Activated B cell treated with CpG ODN at 0.5 μM for 24 hours (primary cell): ENCODE data around the gene HPSE2. TPM values are rescaled to one million over a fixed set of nuclear protein-coding genes. Genes with fewer than 3 reads are reported as not detected.

ENCODE experiments used
- ATAC-seq: fragments of 200-7000 bp; cut with Tn5 transposase; one replicate; pipeline ENCODE4 v1.10.0; 2021; ENCODE audit warnings: low read depth, mild to moderate bottlenecking, moderate library complexity
- CTCF ChIA-PET: fragments of 350-600 bp; sonication (Branson Sonifier 250); formaldehyde crosslinking; loops from one replicate; lab custom pipeline; 2021; ENCODE audit warnings: antibody characterized with exemption; lab: Charles Lee
- POLR2A ChIA-PET: fragments of 350-600 bp; sonication (Branson Sonifier 250); formaldehyde crosslinking; loops from one replicate; lab custom pipeline; 2021; ENCODE audit warnings: antibody characterized with exemption; lab: Charles Lee
- DNase-seq: peaks from one replicate; pipeline ENCODE4 v3.0.0; 2022
- H3K27ac Mint-ChIP-seq: one replicate; pipeline ENCODE4 v1.8.0; 2020; ENCODE audit warnings: mixed read lengths
- H3K27me3 Mint-ChIP-seq: one replicate; pipeline ENCODE4 v1.8.0; 2021; ENCODE audit warnings: mixed read lengths
- H3K36me3 Mint-ChIP-seq: one replicate; pipeline ENCODE4 v1.8.0; 2021; ENCODE audit warnings: low read depth, mixed read lengths
- H3K4me1 Mint-ChIP-seq: one replicate; pipeline ENCODE4 v1.8.0; 2021; ENCODE audit warnings: mixed read lengths
- H3K4me3 Mint-ChIP-seq: one replicate; pipeline ENCODE4 v1.8.0; 2020; ENCODE audit warnings: mild to moderate bottlenecking, mixed read lengths
- H3K9me3 Mint-ChIP-seq: one replicate; pipeline ENCODE4 v1.8.0; 2020; ENCODE audit warnings: mixed read lengths
- intact Hi-C: fragments of 100-400 bp; cut with micrococcal nuclease; formaldehyde crosslinking; loops from one replicate; pipeline ENCODE4 v1.15.1; 2024
- total RNA-seq: library from RNA; stranded (reverse); gene quantifications from 2 replicates; pipeline ENCODE4 v1.2.3, GENCODE V29; 2022
- TF ChIP-seq, protein P1 (sequence below): fragments of 200-600 bp; IDR thresholded peaks from one replicate; pipeline ENCODE4 v1.8.0; 2022; ENCODE audit warnings: antibody characterized with exemption, mild to moderate bottlenecking

HPSE2 gene
- total RNA-seq, 1 donor from 2014 or later = not detected

DNA sequence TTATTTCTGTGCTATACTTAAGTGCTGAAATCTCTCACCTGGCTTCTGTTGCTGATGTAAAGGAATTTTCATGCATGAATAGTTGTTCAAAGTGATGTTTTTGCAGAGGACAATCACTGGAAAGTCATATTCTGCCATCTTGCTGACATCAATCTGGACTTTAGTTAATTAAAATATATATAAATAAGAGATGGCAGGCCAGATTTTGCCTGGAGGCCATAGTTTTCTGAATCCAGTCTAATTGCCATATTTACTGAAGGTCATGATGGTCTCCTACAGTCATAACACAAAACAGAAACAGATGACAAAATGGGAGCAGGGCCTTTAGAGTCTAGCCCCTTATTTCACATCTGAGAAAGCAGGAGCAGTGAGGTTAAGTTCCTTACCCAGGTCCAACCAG, 228.2 kb downstream of the HPSE2 start:
- Mint-ChIP-seq H3K36me3 (peaks cover 2% of the 10 kb centered on the region), H3K27me3 (peaks cover 5% of the 10 kb centered on the region), H3K4me3 (no peak overlapping the region), H3K4me1 (no peaks in the 10 kb centered on the region), H3K9me3 (peaks cover 23% of the 10 kb centered on the region), H3K27ac (no peak overlapping the region)
- ChIA-PET CTCF (no interaction called here), POLR2A (no interaction called here)
- intact Hi-C loops = no loop called here
- DNase-seq (no peak), ATAC-seq (no peak)
- TF ChIP-seq, protein P1, sequence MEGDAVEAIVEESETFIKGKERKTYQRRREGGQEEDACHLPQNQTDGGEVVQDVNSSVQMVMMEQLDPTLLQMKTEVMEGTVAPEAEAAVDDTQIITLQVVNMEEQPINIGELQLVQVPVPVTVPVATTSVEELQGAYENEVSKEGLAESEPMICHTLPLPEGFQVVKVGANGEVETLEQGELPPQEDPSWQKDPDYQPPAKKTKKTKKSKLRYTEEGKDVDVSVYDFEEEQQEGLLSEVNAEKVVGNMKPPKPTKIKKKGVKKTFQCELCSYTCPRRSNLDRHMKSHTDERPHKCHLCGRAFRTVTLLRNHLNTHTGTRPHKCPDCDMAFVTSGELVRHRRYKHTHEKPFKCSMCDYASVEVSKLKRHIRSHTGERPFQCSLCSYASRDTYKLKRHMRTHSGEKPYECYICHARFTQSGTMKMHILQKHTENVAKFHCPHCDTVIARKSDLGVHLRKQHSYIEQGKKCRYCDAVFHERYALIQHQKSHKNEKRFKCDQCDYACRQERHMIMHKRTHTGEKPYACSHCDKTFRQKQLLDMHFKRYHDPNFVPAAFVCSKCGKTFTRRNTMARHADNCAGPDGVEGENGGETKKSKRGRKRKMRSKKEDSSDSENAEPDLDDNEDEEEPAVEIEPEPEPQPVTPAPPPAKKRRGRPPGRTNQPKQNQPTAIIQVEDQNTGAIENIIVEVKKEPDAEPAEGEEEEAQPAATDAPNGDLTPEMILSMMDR = no peak

DNA sequence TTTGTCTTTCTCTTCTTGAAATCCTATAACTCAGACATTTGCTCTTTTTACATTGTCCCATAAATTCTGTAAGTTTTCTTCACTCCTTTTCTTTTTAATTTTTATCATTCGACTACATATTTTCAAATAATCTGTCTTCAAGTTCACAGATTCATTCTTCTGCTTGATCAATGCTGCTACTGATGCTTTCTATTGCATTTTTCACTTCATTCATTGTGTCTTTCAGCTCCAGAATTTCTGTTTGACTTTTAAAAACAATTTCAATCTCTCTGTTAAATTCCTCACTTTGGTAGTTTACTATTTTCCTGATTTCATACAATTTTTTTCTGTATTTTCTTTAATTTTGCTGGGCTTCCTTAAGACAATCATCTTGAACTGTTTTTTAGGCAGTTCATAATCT, 230.4 kb downstream of the HPSE2 start:
- DNase-seq (no peak), ATAC-seq (no peak)
- TF ChIP-seq, protein P1 = no peak
- CTCF ChIA-PET = no interaction called here
- peaks cover 23% of the 10 kb centered on the region for H3K9me3 Mint-ChIP-seq
- H3K36me3 Mint-ChIP-seq = peaks cover 2% of the 10 kb centered on the region
- no peak overlapping the region for H3K4me3 Mint-ChIP-seq
- POLR2A ChIA-PET = no interaction called here
- H3K4me1 Mint-ChIP-seq = no peaks in the 10 kb centered on the region
- H3K27ac Mint-ChIP-seq = no peak overlapping the region
- intact Hi-C loops = no loop called here
- peaks cover 5% of the 10 kb centered on the region for H3K27me3 Mint-ChIP-seq

- peaks cover 2% of the 10 kb centered on the region for H3K36me3 Mint-ChIP-seq
- DNase-seq (no peak), ATAC-seq (no peak)
- ChIA-PET CTCF (no interaction called here), POLR2A (no interaction called here)
- no peak overlapping the region for H3K27ac Mint-ChIP-seq
- TF ChIP-seq, protein P1 = no peak
- intact Hi-C loops = no loop called here
- H3K4me3 Mint-ChIP-seq = no peak overlapping the region
- H3K9me3 Mint-ChIP-seq = peaks cover 23% of the 10 kb centered on the region
- peaks cover 5% of the 10 kb centered on the region for H3K27me3 Mint-ChIP-seq
- no peaks in the 10 kb centered on the region for H3K4me1 Mint-ChIP-seq
These were observed 230.9 kb downstream of the HPSE2 start for GRCh38 chr10:99004738-99005137.

GRCh38 chr10:99002392-99002791, 233.3 kb downstream of the HPSE2 start:
- Mint-ChIP-seq H3K9me3 (peaks cover 23% of the 10 kb centered on the region), H3K4me1 (no peaks in the 10 kb centered on the region), H3K4me3 (no peak overlapping the region), H3K27ac (no peak overlapping the region), H3K27me3 (no peaks in the 10 kb centered on the region), H3K36me3 (peaks cover 2% of the 10 kb centered on the region)
- CTCF ChIA-PET = no interaction called here
- no peak for ATAC-seq
- no peak for DNase-seq
- POLR2A ChIA-PET = no interaction called here
- intact Hi-C loops = no loop called here
- TF ChIP-seq, protein P1 = no peak

DNA sequence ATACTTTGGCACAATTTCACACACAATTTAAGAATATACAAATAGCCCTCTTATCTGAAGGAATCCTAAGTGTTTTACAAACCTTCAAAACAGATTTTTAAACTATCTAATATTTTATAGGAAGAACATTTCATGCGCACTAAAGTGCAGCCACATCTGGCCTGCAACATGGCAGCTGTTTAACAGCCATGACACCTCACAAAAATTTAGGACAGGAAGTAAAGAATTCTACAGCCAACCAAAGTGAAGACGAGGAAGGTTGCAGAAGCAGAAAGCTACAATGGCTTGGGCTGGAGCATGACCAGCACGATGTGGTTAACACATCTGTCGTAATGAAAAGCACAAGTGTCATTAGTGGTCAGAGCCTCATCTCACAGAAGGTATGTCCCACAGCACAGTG, 238.1 kb downstream of the HPSE2 start:
- Mint-ChIP-seq H3K9me3 (no peaks in the 10 kb centered on the region), H3K27me3 (no peaks in the 10 kb centered on the region), H3K4me1 (no peaks in the 10 kb centered on the region), H3K36me3 (no peaks in the 10 kb centered on the region), H3K4me3 (no peak overlapping the region), H3K27ac (no peak overlapping the region)
- ChIA-PET CTCF (no interaction called here), POLR2A (no interaction called here)
- DNase-seq = no peak
- TF ChIP-seq, protein P1 = no peak
- ATAC-seq = no peak
- intact Hi-C loops = no loop called here
